DND-41 (cell line): ENCODE measurements around the gene BABAM1.
A peak's percentile ranks its signal among the peaks of the same experiment; 100 is the strongest.

Source experiments
- ATAC-seq: fragments of 200-7000 bp; cut with Tn5 transposase; 3 replicates; pipeline ENCODE4 v1.9.1; 2021; ENCODE audit warnings: low read depth; ENCODE audit not compliant: insufficient read depth
- DNase-seq: peaks from one replicate; pipeline ENCODE4 v3.0.0-alpha.2; 2020
- H2AFZ ChIP-seq: 2 replicates; pipeline ENCODE4 v1.6.0; 2012; ENCODE audit warnings: low read depth, low read length
- H3K27ac ChIP-seq: 2 replicates; pipeline ENCODE4 v1.5.1; 2012; ENCODE audit warnings: low read length, inconsistent platforms
- H3K27me3 ChIP-seq: fragments of 200-600 bp; sonication (generic); 2 replicates; pipeline ENCODE4 v1.6.0; 2012; ENCODE audit warnings: low read length, mild to moderate bottlenecking, inconsistent platforms; ENCODE audit not compliant: insufficient read depth, poor library complexity
- H3K36me3 ChIP-seq: 2 replicates; pipeline ENCODE4 v1.5.1; 2012; ENCODE audit warnings: low read length, inconsistent platforms; ENCODE audit not compliant: insufficient read depth
- H3K4me1 ChIP-seq: 2 replicates; pipeline ENCODE4 v1.5.1; 2012; ENCODE audit warnings: mild to moderate bottlenecking, low read length; ENCODE audit not compliant: insufficient read depth
- H3K4me2 ChIP-seq: 2 replicates; pipeline ENCODE4 v1.6.0; 2012; ENCODE audit warnings: mild to moderate bottlenecking, moderate library complexity, low read length, inconsistent platforms; ENCODE audit not compliant: insufficient read depth
- H3K4me3 ChIP-seq, 2 experiments: fragments of 200-600 bp in 1 of 2; shearing (Covaris generic) in 1 of 2; 2 replicates each; pipeline ENCODE4 v1.5.1; 2012 to 2016; ENCODE audit warnings: inconsistent platforms in 2 of 2, low read length in 2 of 2, mild to moderate bottlenecking in 2 of 2, low read depth in 1 of 2, moderate library complexity in 1 of 2
- H3K79me2 ChIP-seq: 2 replicates; pipeline ENCODE4 v1.6.0; 2012; ENCODE audit warnings: low read length, inconsistent platforms; ENCODE audit not compliant: insufficient read depth
- H3K9ac ChIP-seq: 2 replicates; pipeline ENCODE4 v1.6.0; 2012; ENCODE audit warnings: low read depth, mild to moderate bottlenecking, inconsistent platforms, low read length, moderate library complexity
- H3K9me3 ChIP-seq: 2 replicates; pipeline ENCODE4 v1.5.1; 2012; ENCODE audit warnings: low read length, moderate library complexity, mild to moderate bottlenecking, inconsistent platforms; ENCODE audit not compliant: insufficient read depth, severe bottlenecking
- H4K20me1 ChIP-seq: 2 replicates; pipeline ENCODE4 v1.6.0; 2012; ENCODE audit warnings: low read length; ENCODE audit not compliant: insufficient read depth
- EZH2 ChIP-seq: IDR thresholded peaks from 3 replicates; pipeline ENCODE4 v1.6.1; 2012; ENCODE audit warnings: borderline replicate concordance, low read depth, mild to moderate bottlenecking, moderate library complexity, low read length, inconsistent platforms; ENCODE audit not compliant: severe bottlenecking
- TF ChIP-seq, protein P1 (sequence below): IDR thresholded peaks from 2 replicates; pipeline ENCODE4 v1.5.1; 2012; ENCODE audit warnings: borderline replicate concordance, low read length, moderate library complexity, mild to moderate bottlenecking; ENCODE audit not compliant: poor library complexity, severe bottlenecking; ENCODE audit errors: extremely low read depth

Gene BABAM1

DNA sequence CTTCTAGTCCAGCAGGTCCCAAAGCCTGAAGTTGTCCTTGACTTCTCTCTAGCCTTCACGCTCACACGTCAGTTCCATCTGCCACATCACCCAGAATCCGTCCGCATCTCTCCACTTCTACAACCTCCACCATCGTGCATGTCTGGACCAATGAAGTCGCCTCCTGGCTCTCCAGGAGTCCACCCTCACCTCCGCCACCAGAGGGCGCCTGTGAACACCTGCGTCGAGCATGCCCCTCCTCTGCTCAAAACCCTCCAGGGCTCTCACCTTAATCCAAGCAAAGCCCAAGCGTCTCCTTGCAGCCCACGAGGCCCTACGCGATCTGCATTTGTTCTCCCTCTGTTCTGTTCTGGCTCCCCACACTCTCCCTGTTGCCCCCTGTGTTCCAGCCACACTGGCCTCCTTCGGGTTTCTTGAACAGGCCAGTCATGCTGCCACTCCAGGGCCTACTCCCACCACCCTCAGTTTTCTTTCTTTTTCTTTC, 6.4 kb upstream of the BABAM1 start:
- H3K79me2 ChIP-seq = no peaks in the 10 kb centered on the region
- peak; percentile 100 for ATAC-seq

DNA sequence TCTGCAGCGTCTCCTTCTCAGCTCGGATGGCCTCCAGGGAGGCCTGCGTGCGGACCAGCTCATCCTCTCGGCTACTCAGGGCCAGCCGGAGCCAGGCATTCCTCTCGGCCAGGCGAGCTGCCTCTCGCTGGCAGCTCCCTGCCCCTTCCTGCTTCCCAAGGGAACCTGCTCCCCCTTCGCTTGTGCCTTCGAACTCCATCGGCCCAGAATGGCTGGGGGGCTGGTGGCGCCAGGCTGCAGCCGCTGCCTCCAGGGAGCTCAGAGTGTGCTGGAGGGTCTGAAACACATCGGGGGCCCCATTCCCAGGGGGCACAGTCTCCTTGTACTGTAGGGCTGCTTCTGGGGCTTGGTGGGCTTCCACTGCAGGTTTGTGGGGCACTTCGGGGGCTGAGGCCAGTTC, 4.7 kb upstream of the BABAM1 start:
- H3K4me1 ChIP-seq = peaks cover 10% of the 10 kb centered on the region
- no peak overlapping the region for H3K4me3 ChIP-seq
- H3K9me3 ChIP-seq = peaks cover 4% of the 10 kb centered on the region
- H3K79me2 ChIP-seq = peaks cover 3% of the 10 kb centered on the region
- H3K4me2 ChIP-seq = no peak overlapping the region
- no peaks in the 10 kb centered on the region for H4K20me1 ChIP-seq
- ATAC-seq = no peak
- H3K27ac ChIP-seq = no peak overlapping the region
- no peak for DNase-seq
- H3K36me3 ChIP-seq = no peaks in the 10 kb centered on the region
- no peak overlapping the region for H2AFZ ChIP-seq
- no peaks in the 10 kb centered on the region for H3K27me3 ChIP-seq
- TF ChIP-seq, protein P1, sequence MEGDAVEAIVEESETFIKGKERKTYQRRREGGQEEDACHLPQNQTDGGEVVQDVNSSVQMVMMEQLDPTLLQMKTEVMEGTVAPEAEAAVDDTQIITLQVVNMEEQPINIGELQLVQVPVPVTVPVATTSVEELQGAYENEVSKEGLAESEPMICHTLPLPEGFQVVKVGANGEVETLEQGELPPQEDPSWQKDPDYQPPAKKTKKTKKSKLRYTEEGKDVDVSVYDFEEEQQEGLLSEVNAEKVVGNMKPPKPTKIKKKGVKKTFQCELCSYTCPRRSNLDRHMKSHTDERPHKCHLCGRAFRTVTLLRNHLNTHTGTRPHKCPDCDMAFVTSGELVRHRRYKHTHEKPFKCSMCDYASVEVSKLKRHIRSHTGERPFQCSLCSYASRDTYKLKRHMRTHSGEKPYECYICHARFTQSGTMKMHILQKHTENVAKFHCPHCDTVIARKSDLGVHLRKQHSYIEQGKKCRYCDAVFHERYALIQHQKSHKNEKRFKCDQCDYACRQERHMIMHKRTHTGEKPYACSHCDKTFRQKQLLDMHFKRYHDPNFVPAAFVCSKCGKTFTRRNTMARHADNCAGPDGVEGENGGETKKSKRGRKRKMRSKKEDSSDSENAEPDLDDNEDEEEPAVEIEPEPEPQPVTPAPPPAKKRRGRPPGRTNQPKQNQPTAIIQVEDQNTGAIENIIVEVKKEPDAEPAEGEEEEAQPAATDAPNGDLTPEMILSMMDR = no peak
- TF ChIP-seq EZH2 = no peak
- H3K9ac ChIP-seq = no peak overlapping the region

More for the DNA sequence above, 6.4 kb upstream of the BABAM1 start:
- DNase-seq = peak; percentile 87
- no peak overlapping the region for H3K27ac ChIP-seq
- H2AFZ ChIP-seq = peak overlapping the region; percentile 71
- H4K20me1 ChIP-seq = no peaks in the 10 kb centered on the region
- H3K27me3 ChIP-seq = no peaks in the 10 kb centered on the region
- H3K36me3 ChIP-seq = no peaks in the 10 kb centered on the region
- H3K9me3 ChIP-seq = peaks cover 4% of the 10 kb centered on the region
- 0 out of 2 replicates have a peak overlapping the region, but pooled peaks have one; percentile 32 for H3K4me2 ChIP-seq
- TF ChIP-seq EZH2 = no peak
- TF ChIP-seq, protein P1 = peak; percentile 99
- H3K4me1 ChIP-seq = peaks cover 5% of the 10 kb centered on the region
- no peak overlapping the region for H3K4me3 ChIP-seq
- H3K9ac ChIP-seq = no peak overlapping the region

DNA sequence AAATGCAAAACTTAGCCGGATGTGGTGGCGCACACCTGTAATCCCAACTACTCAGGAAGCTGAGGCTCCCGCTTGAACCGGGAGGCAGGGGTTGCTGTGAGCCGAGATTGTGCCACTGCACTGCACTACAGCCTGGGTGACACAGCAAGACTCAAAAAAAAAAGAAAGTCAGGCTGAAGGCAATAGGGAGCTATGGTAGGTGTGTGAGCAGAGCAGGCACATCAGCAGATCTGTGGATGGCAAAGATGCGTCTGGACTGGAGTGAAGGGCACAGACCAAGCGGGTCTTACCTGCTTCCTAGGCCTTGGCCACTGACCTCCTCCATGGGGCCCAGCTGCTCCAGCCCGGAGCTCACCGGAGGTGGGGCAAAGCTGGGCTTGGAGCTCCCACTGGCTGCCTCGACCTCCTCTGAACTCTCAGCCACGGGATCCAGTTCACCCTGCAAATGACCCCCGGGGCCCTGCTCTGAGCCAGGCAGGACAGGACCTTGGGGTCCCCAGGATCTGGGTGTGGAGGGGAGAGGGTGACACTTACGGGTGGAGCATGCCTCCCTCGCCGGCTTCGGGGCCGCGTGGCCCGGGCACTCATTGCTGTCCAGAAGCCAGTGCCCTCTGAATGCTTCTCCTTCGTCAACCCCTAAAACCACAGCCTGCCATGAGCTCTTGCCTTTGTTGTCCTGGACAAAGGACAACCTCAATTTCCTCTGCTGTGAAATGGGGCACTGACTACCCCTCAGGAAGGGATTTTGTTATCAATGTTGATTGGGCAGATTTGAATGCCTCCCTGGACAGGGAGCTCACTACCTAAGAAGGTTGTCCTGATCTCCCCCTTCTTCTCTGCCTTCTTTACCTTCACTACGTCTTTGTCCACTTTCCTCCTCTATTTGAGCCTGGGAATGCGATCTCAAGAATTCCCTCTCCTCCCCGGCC, 3.3 kb upstream of the BABAM1 start:
- H3K9me3 ChIP-seq = peaks cover 4% of the 10 kb centered on the region
- no peak overlapping the region for H3K27ac ChIP-seq
- H3K36me3 ChIP-seq = peaks cover 4% of the 10 kb centered on the region
- no peaks in the 10 kb centered on the region for H3K27me3 ChIP-seq
- no peak overlapping the region for H3K4me3 ChIP-seq
- H3K4me1 ChIP-seq = peaks cover 22% of the 10 kb centered on the region
- no peak overlapping the region for H3K9ac ChIP-seq
- H3K4me2 ChIP-seq = no peak overlapping the region
- ATAC-seq = no peak
- no peaks in the 10 kb centered on the region for H4K20me1 ChIP-seq
- no peak for DNase-seq
- peaks cover 17% of the 10 kb centered on the region for H3K79me2 ChIP-seq
- H2AFZ ChIP-seq = no peak overlapping the region
- no peak for TF ChIP-seq EZH2
- TF ChIP-seq, protein P1 = no peak
